Liver (tissue), 9 donors: ENCODE data around the gene CCP110. TPM values are rescaled to one million over a fixed set of nuclear protein-coding genes. Genes with fewer than 3 reads are reported as not detected.

Experiments
- DNase-seq: peaks from one replicate; pipeline ENCODE4 v3.0.0-alpha.2; 2017; ENCODE audit warnings: low spot score
- H3K27ac ChIP-seq, 2 donors: one replicate each; pipeline ENCODE4 v1.7.0; 2013; ENCODE audit warnings: inconsistent platforms in 2 of 2, low read length in 2 of 2, control low read depth in 1 of 2, low read depth in 1 of 2, mild to moderate bottlenecking in 1 of 2
- H3K27me3 ChIP-seq, 4 donors: one replicate each; pipeline versions ENCODE4 v1.6.1 to v1.7.0; 2013; ENCODE audit warnings: low read length in 3 of 4, inconsistent platforms in 1 of 4, mild to moderate bottlenecking in 1 of 4, moderate library complexity in 1 of 4; ENCODE audit not compliant: control insufficient read depth in 4 of 4, insufficient read depth in 4 of 4
- H3K36me3 ChIP-seq, 4 donors: one replicate each; pipeline versions ENCODE4 v1.6.1 to v1.7.0; 2013; ENCODE audit warnings: low read length in 3 of 4, mild to moderate bottlenecking in 3 of 4, low read depth in 1 of 4, moderate library complexity in 1 of 4; ENCODE audit not compliant: control insufficient read depth in 4 of 4, insufficient read depth in 3 of 4
- H3K4me1 ChIP-seq, 4 donors: one replicate each; pipeline versions ENCODE4 v1.6.1 to v1.7.0; 2013; ENCODE audit warnings: low read length in 3 of 4, mild to moderate bottlenecking in 3 of 4, moderate library complexity in 1 of 4; ENCODE audit not compliant: control insufficient read depth in 4 of 4, insufficient read depth in 4 of 4
- H3K4me3 ChIP-seq, 3 donors: one replicate each; pipeline versions ENCODE4 v1.6.1 to v1.7.0; 2013; ENCODE audit warnings: low read length in 3 of 3, control low read depth in 1 of 3, low read depth in 1 of 3, mild to moderate bottlenecking in 1 of 3
- H3K9ac ChIP-seq, 2 donors: one replicate each; pipeline ENCODE4 v1.7.0; 2013; ENCODE audit warnings: low read length in 2 of 2, mild to moderate bottlenecking in 2 of 2, moderate library complexity in 2 of 2, control low read depth in 1 of 2, low read depth in 1 of 2
- H3K9me3 ChIP-seq, 4 donors: one replicate each; pipeline versions ENCODE4 v1.6.1 to v1.7.0; 2013; ENCODE audit warnings: low read length in 3 of 4; ENCODE audit not compliant: control insufficient read depth in 4 of 4
- CTCF ChIP-seq: fragments of 150-350 bp; IDR thresholded peaks from 2 replicates; pipeline ENCODE4 v1.5.1; 2017; ENCODE audit warnings: improper control_type of control experiment, low read depth, low read length; ENCODE audit not compliant: missing input control
- EGR1 ChIP-seq, 2 donors: IDR thresholded peaks; 2 replicates each; pipeline ENCODE4 v1.6.1; 2016 to 2018; ENCODE audit warnings: antibody characterized with exemption in 2 of 2, low read depth in 2 of 2
- FOXA1 ChIP-seq: IDR thresholded peaks from 2 replicates; pipeline ENCODE4 v1.6.1; 2016; ENCODE audit warnings: antibody characterized with exemption
- FOXA2 ChIP-seq: IDR thresholded peaks from 2 replicates; pipeline ENCODE4 v1.6.1; 2016; ENCODE audit warnings: antibody characterized with exemption
- GABPA ChIP-seq, 2 donors: IDR thresholded peaks in 1 of 2; conservative IDR thresholded peaks in 1 of 2; 2 replicates each; pipeline ENCODE4 v1.6.1; 2016; ENCODE audit warnings: antibody characterized with exemption in 2 of 2, mild to moderate bottlenecking in 1 of 2, moderate library complexity in 1 of 2
- HNF4G ChIP-seq: IDR thresholded peaks from 2 replicates; pipeline ENCODE4 v1.6.1; 2016; ENCODE audit warnings: antibody characterized with exemption
- JUND ChIP-seq, 2 donors: IDR thresholded peaks; 2 replicates each; pipeline ENCODE4 v1.6.1; 2016; ENCODE audit warnings: antibody characterized with exemption in 2 of 2
- NR2F2 ChIP-seq: IDR thresholded peaks from 2 replicates; pipeline ENCODE4 v1.6.1; 2016; ENCODE audit warnings: antibody characterized with exemption
- RAD21 ChIP-seq, 2 donors: IDR thresholded peaks; 2 replicates each; pipeline ENCODE4 v1.6.1; 2016; ENCODE audit warnings: antibody characterized with exemption in 2 of 2, mild to moderate bottlenecking in 2 of 2
- REST ChIP-seq: IDR thresholded peaks from 2 replicates; pipeline ENCODE4 v1.6.1; 2016; ENCODE audit warnings: antibody characterized with exemption, mild to moderate bottlenecking
- RXRA ChIP-seq, 2 donors: IDR thresholded peaks; 2 replicates each; pipeline ENCODE4 v1.6.1; 2017 to 2018; ENCODE audit warnings: antibody characterized with exemption in 2 of 2, mild to moderate bottlenecking in 1 of 2
- TAF1 ChIP-seq: conservative IDR thresholded peaks from 2 replicates; pipeline ENCODE4 v1.6.1; 2016; ENCODE audit warnings: antibody characterized with exemption, mild to moderate bottlenecking
- YY1 ChIP-seq: IDR thresholded peaks from 2 replicates; pipeline ENCODE4 v1.6.1; 2016; ENCODE audit warnings: antibody characterized with exemption, mild to moderate bottlenecking
- WGBS: extraction: QIAGEN DNeasy Blood & Tissue Kit; methylation state at CpG from one replicate; pipeline ENCODE4 v1.1.7; 2013; 5-methylcytosine and 5-hydroxymethylcytosine counted together
- polyA plus RNA-seq, 2 donors: library from polyadenylated mRNA; stranded (reverse) in 1 of 2; unstranded in 1 of 2; fragments of 200-250 nt in 1 of 2; fragments of >200 nt in 1 of 2; fragmentation: Nextera tagmentation in 1 of 2; extraction: Ambion mirVana in 1 of 2; gene quantifications; one replicate each; pipeline versions ENCODE4 v1.2.1 to v1.2.3, GENCODE V29; 2013 to 2015
- total RNA-seq, 2 donors: library from RNA; depleted of rRNA; stranded (reverse); fragments of >200 nt; gene quantifications; one replicate each; pipeline ENCODE4 v1.2.3, GENCODE V29; 2014
- TF ChIP-seq, protein P1 (sequence below): IDR thresholded peaks from 2 replicates; pipeline ENCODE4 v1.6.1; 2016; ENCODE audit warnings: antibody characterized with exemption
- TF ChIP-seq, protein P2 (sequence below): IDR thresholded peaks from 2 replicates; pipeline ENCODE4 v1.6.1; 2016; ENCODE audit warnings: antibody characterized with exemption
- TF ChIP-seq, protein P3 (sequence below): IDR thresholded peaks from 2 replicates; pipeline ENCODE4 v1.6.1; 2016; ENCODE audit warnings: antibody characterized with exemption
- donor health status: healthy.
- donor health status: healthy.
- donor health status: healthy.
- donor health status: healthy.
- donor health status: healthy.

The CCP110 gene
- total and polyA plus RNA-seq, 4 donors, result 1.8 to 25.0 (median 5.5) TPM

DNA sequence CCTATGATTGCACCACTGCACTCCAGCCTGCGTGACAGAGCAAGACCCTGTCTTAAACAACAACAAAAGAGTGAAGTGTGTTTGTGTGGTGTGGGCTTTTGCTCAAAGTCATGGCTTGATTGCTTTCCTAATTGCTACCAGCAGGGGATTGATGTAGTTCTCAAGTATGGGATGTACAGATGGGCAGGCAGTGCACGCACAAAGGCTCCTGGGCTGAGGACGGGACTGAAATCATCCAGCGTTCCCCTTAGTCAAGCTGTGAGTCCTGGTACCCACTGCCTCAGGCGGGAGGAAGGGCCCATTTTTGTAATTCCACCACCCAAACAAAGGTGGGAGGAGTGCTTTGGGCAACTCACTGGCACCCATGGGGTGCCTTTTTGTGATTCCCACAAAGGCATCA is 49.1 kb upstream of the CCP110 start:
- TF ChIP-seq FOXA2 (no peak), NR2F2 (no peak), EGR1 (IDR thresholded peaks at IDR 0.05; ENCODE audit: low read depth in 2 of 2) (no peak)
- WGBS, result 77% methylated on average over 5 of the region's 5 CpGs
- Histone ChIP-seq H3K36me3 (no peaks in the 10 kb centered on the region), H3K27me3 (no peaks in the 10 kb centered on the region), H3K4me3 (no peak overlapping the region), H3K9me3 (no peaks in the 10 kb centered on the region), H3K27ac (no peak overlapping the region), H3K9ac (no peak overlapping the region), H3K4me1 (no peaks in the 10 kb centered on the region)
- no peak for DNase-seq

DNA sequence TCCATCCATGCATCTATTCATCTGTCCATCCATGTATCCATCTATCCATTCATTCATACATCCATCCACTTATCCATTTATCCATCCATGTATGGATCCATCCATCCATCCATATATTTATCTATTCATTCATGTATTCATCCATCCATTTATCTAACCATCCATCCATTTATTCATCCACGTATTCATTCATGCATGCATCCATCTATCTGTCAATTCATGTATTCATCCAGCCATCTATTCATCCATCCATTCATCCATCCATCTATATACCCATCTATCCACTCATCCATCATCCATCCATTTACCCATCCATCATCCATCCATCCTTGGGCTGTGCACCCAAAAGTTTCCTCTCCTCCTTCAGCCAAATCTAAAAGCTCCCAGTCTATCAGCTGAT is 45.2 kb upstream of the CCP110 start:
- no peaks in the 10 kb centered on the region for H3K4me1 ChIP-seq
- no peak overlapping the region for H3K4me3 ChIP-seq
- H3K27me3 ChIP-seq, result no peaks in the 10 kb centered on the region
- 80% methylated on average over 1 of the region's 1 CpG for WGBS
- no peaks in the 10 kb centered on the region for H3K36me3 ChIP-seq
- TF ChIP-seq FOXA2, result no peak
- TF ChIP-seq YY1, result no peak
- TF ChIP-seq, protein P1, sequence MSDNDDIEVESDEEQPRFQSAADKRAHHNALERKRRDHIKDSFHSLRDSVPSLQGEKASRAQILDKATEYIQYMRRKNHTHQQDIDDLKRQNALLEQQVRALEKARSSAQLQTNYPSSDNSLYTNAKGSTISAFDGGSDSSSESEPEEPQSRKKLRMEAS, result no peak
- TF ChIP-seq, protein P2, sequence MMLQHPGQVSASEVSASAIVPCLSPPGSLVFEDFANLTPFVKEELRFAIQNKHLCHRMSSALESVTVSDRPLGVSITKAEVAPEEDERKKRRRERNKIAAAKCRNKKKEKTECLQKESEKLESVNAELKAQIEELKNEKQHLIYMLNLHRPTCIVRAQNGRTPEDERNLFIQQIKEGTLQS, result no peak
- TF ChIP-seq RXRA (IDR thresholded peaks at IDR 0.05), result no peak
- no peak for TF ChIP-seq CTCF
- TF ChIP-seq TAF1, result no peak
- TF ChIP-seq GABPA (IDR thresholded peaks at IDR 0.05 in 1 of 2, conservative IDR thresholded peaks at IDR 0.05 in 1 of 2), result no peak
- TF ChIP-seq HNF4G, result no peak
- no peak for TF ChIP-seq EGR1 (IDR thresholded peaks at IDR 0.05; ENCODE audit: low read depth in 2 of 2)
- TF ChIP-seq NR2F2, result no peak
- no peak for TF ChIP-seq JUND (IDR thresholded peaks at IDR 0.05)
- TF ChIP-seq REST, result no peak
- TF ChIP-seq, protein P3, sequence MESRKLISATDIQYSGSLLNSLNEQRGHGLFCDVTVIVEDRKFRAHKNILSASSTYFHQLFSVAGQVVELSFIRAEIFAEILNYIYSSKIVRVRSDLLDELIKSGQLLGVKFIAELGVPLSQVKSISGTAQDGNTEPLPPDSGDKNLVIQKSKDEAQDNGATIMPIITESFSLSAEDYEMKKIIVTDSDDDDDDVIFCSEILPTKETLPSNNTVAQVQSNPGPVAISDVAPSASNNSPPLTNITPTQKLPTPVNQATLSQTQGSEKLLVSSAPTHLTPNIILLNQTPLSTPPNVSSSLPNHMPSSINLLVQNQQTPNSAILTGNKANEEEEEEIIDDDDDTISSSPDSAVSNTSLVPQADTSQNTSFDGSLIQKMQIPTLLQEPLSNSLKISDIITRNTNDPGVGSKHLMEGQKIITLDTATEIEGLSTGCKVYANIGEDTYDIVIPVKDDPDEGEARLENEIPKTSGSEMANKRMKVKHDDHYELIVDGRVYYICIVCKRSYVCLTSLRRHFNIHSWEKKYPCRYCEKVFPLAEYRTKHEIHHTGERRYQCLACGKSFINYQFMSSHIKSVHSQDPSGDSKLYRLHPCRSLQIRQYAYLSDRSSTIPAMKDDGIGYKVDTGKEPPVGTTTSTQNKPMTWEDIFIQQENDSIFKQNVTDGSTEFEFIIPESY, result no peak
- no peak for TF ChIP-seq FOXA1
- TF ChIP-seq RAD21 (IDR thresholded peaks at IDR 0.05), result no peak
- no peak overlapping the region for H3K9ac ChIP-seq
- no peak overlapping the region for H3K27ac ChIP-seq
- no peak for DNase-seq
- no peaks in the 10 kb centered on the region for H3K9me3 ChIP-seq
